HCT116 (cell line): Measurements from ENCODE around the gene FOXF2. TPM values are rescaled to one million over a fixed set of nuclear protein-coding genes. Genes with fewer than 3 reads are reported as not detected.

Experiments used
- ATAC-seq: fragments of 200-7000 bp; cut with Tn5 transposase; 2 replicates; pipeline ENCODE4 v1.9.1; 2020; ENCODE audit warnings: mild to moderate bottlenecking, moderate library complexity
- BruUV-seq: library from RNA; stranded (reverse); fragments of 400-500 nt; replicated peaks from 2 replicates; lab custom pipeline; 2021; lab: Mats Ljungman, UMichigan
- CTCF ChIA-PET: fragments of 300-600 bp; sonication (Branson Sonifier 250); formaldehyde crosslinking; loops from one replicate; lab custom pipeline; 2021; ENCODE audit warnings: antibody characterized with exemption; lab: Charles Lee
- POLR2A ChIA-PET: fragments of 300-600, 350-600 bp; sonication (Branson Sonifier 250); formaldehyde crosslinking; loops from one replicate; lab custom pipeline; 2021; ENCODE audit warnings: antibody characterized with exemption; lab: Charles Lee
- RAD21 ChIA-PET, 2 experiments: fragments of 300-600 bp; sonication (Branson Sonifier 250); formaldehyde crosslinking; loops; one replicate each; lab custom pipeline; 2023; ENCODE audit warnings: low total read pairs in 2 of 2; ENCODE audit not compliant: uncharacterized antibody in 2 of 2, unreplicated experiment in 2 of 2, low non-redundant PET in 1 of 2; lab: Charles Lee
- DNase-seq: peaks from one replicate; pipeline ENCODE4 v3.0.0-alpha.2; 2010; ENCODE audit warnings: low read depth, low spot score
- H2AFZ ChIP-seq: fragments of 200-600 bp; shearing (Covaris generic), sonication (generic); 2 replicates; pipeline ENCODE4 v1.6.1; 2017; ENCODE audit warnings: low read depth, mixed run types, mixed read lengths, antibody characterized with exemption, low read length; ENCODE audit not compliant: poor library complexity, severe bottlenecking
- H3K27ac ChIP-seq: 2 replicates; pipeline ENCODE4 v1.5.1; 2012; ENCODE audit warnings: low read depth, low read length
- H3K27me3 ChIP-seq: fragments of 200-600 bp; sonication (generic); 2 replicates; pipeline ENCODE4 v1.6.1; 2016; ENCODE audit warnings: mixed run types, low read length, mixed read lengths; ENCODE audit not compliant: insufficient read depth
- H3K36me3 ChIP-seq, 2 experiments: fragments of 200-500 bp in 1 of 2; fragments of 200-600 bp in 1 of 2; sonication (Bioruptor generic) in 1 of 2; sonication (generic) in 1 of 2; 2 replicates each; pipeline versions ENCODE4 v1.5.1 to v1.6.1; 2014 to 2016; ENCODE audit warnings: low read length in 2 of 2, inconsistent platforms in 1 of 2, mixed read lengths in 1 of 2, mixed run types in 1 of 2; ENCODE audit not compliant: insufficient read depth in 2 of 2, control insufficient read depth in 1 of 2
- H3K4me1 ChIP-seq, 2 experiments: fragments of 200-600 bp in 1 of 2; sonication (generic) in 1 of 2; 2 replicates each; pipeline versions ENCODE4 v1.5.1 to v1.6.1; 2012 to 2017; ENCODE audit warnings: low read length in 2 of 2, inconsistent platforms in 1 of 2, mild to moderate bottlenecking in 1 of 2, mixed read lengths in 1 of 2, mixed run types in 1 of 2, moderate library complexity in 1 of 2; ENCODE audit not compliant: insufficient read depth in 2 of 2, control insufficient read depth in 1 of 2
- H3K4me2 ChIP-seq: fragments of 200-600 bp; sonication (generic); 2 replicates; pipeline ENCODE4 v1.6.1; 2017; ENCODE audit warnings: mixed run types, low read length, mixed read lengths
- H3K4me3 ChIP-seq, 2 experiments: fragments of 200-600 bp in 1 of 2; sonication (generic) in 1 of 2; replicated peaks in 1 of 2; 2 replicates each; pipeline ENCODE4 v1.5.1; 2011 to 2016; ENCODE audit warnings: low read length in 2 of 2, control low read depth in 1 of 2, low read depth in 1 of 2, mild to moderate bottlenecking in 1 of 2, mixed read lengths in 1 of 2, mixed run types in 1 of 2
- H3K79me2 ChIP-seq: fragments of 200-600 bp; sonication (generic); 2 replicates; pipeline ENCODE4 v1.6.1; 2017; ENCODE audit warnings: mild to moderate bottlenecking, mixed run types, low read length, moderate library complexity, mixed read lengths; ENCODE audit not compliant: insufficient read depth
- H3K9ac ChIP-seq: fragments of 200-600 bp; sonication (generic); 2 replicates; pipeline ENCODE4 v1.6.1; 2016; ENCODE audit warnings: low read length, mixed read lengths
- H3K9me2 ChIP-seq: fragments of 200-600 bp; sonication (generic), shearing (Covaris generic); 2 replicates; pipeline ENCODE4 v1.6.1; 2017; ENCODE audit warnings: mixed run types, mild to moderate bottlenecking, moderate library complexity; ENCODE audit not compliant: insufficient read depth
- H3K9me3 ChIP-seq, 2 experiments: fragments of 200-500 bp in 1 of 2; fragments of 200-600 bp in 1 of 2; sonication (Bioruptor generic) in 1 of 2; sonication (generic) in 1 of 2; 2 replicates each; pipeline ENCODE4 v1.6.1; 2014 to 2017; ENCODE audit warnings: low read length in 2 of 2, mixed read lengths in 2 of 2, inconsistent platforms in 1 of 2, low read depth in 1 of 2, mild to moderate bottlenecking in 1 of 2, mixed run types in 1 of 2, moderate library complexity in 1 of 2; ENCODE audit not compliant: control insufficient read depth in 1 of 2, insufficient read depth in 1 of 2
- H4K20me1 ChIP-seq: fragments of 200-600 bp; sonication (generic), shearing (Covaris generic); 2 replicates; pipeline ENCODE4 v1.6.1; 2017; ENCODE audit warnings: mixed run types, mild to moderate bottlenecking, moderate library complexity; ENCODE audit not compliant: insufficient read depth
- CBX3 ChIP-seq: IDR thresholded peaks from 2 replicates; pipeline ENCODE4 v1.6.1; 2012; ENCODE audit warnings: low read depth
- CEBPB ChIP-seq: IDR thresholded peaks from 2 replicates; pipeline ENCODE4 v1.6.1; 2012; ENCODE audit warnings: low read depth
- CTCF ChIP-seq, 3 experiments: fragments of 200-600 bp in 1 of 3; sonication (generic) in 1 of 3; IDR thresholded peaks in 2 of 3; conservative IDR thresholded peaks in 1 of 3; 2 replicates each; pipeline ENCODE4 v1.5.1; 2012 to 2017; ENCODE audit warnings: low read depth in 2 of 3, low read length in 2 of 3, antibody characterized with exemption in 1 of 3, borderline replicate concordance in 1 of 3, control low read depth in 1 of 3, mild to moderate bottlenecking in 1 of 3, mixed read lengths in 1 of 3, mixed run types in 1 of 3, moderate library complexity in 1 of 3; ENCODE audit not compliant: insufficient read depth in 1 of 3
- ELF1 ChIP-seq: IDR thresholded peaks from 2 replicates; pipeline ENCODE4 v1.6.1; 2012; ENCODE audit warnings: low read depth, borderline replicate concordance
- EZH2 ChIP-seq: fragments of 200-600 bp; sonication (generic); IDR thresholded peaks from 2 replicates; pipeline ENCODE4 v1.6.1; 2017; ENCODE audit warnings: antibody characterized with exemption, mixed run types
- MAX ChIP-seq: IDR thresholded peaks from 2 replicates; pipeline ENCODE4 v1.6.1; 2012
- POLR2AphosphoS5 ChIP-seq: IDR thresholded peaks from 2 replicates; pipeline ENCODE4 v1.6.1; 2011; ENCODE audit warnings: mild to moderate bottlenecking, low read depth, low read length, moderate library complexity
- RAD21 ChIP-seq: IDR thresholded peaks from 2 replicates; pipeline ENCODE4 v1.6.1; 2012; ENCODE audit warnings: low read depth, mild to moderate bottlenecking
- REST ChIP-seq: IDR thresholded peaks from 2 replicates; pipeline ENCODE4 v1.6.1; 2012; ENCODE audit warnings: low read depth
- SIN3A ChIP-seq: IDR thresholded peaks from 2 replicates; pipeline ENCODE4 v1.6.1; 2012; ENCODE audit warnings: low read depth
- SP1 ChIP-seq: IDR thresholded peaks from 2 replicates; pipeline ENCODE4 v1.6.1; 2012; ENCODE audit warnings: low read depth
- SRF ChIP-seq: IDR thresholded peaks from 2 replicates; pipeline ENCODE4 v1.6.1; 2012; ENCODE audit warnings: low read depth
- ZNF274 ChIP-seq: fragments of 200-500 bp; sonication (Bioruptor generic); IDR thresholded peaks from 2 replicates; pipeline ENCODE4 v1.6.1; 2014; ENCODE audit warnings: mild to moderate bottlenecking, low read depth, low read length, inconsistent platforms
- intact Hi-C: fragments of 100-400 bp; cut with micrococcal nuclease; formaldehyde crosslinking; loops from 2 replicates; pipeline ENCODE4 v1.10.0; 2022
- total RNA-seq: library from RNA; stranded (reverse); gene quantifications from one replicate; pipeline ENCODE4 v1.2.1, GENCODE V29; 2021; ENCODE audit not compliant: unreplicated experiment

The FOXF2 gene
- total RNA-seq, 1 experiment from 2014 or later: not detected

- Histone ChIP-seq H2AFZ (no peak overlapping the region), H3K9me2 (no peaks in the 10 kb centered on the region), H3K79me2 (no peaks in the 10 kb centered on the region), H3K27me3 (no peaks in the 10 kb centered on the region), H3K4me1 (0 out of 4 replicates have a peak, but pooled peaks cover 0 to 3% of the 10 kb centered on the region in 2 experiments), H3K9me3 (no peaks in the 10 kb centered on the region), H3K36me3 (no peaks in the 10 kb centered on the region), H3K4me2 (no peak overlapping the region), H3K27ac (no peak overlapping the region), H4K20me1 (no peaks in the 10 kb centered on the region), H3K4me3 (no peak overlapping the region), H3K9ac (no peak overlapping the region)
- intact Hi-C loops: no loop called here
- POLR2A ChIA-PET: no interaction called here
- no peak for ATAC-seq
- RAD21 ChIA-PET: no interaction called here
- no TSS peak for BruUV-seq
- CTCF ChIA-PET: no interaction called here
- no peak for DNase-seq
- TF ChIP-seq SP1: no peak
- no peak for TF ChIP-seq EZH2
- TF ChIP-seq CBX3: no peak
- no peak for TF ChIP-seq SRF
- TF ChIP-seq RAD21: no peak
Observed at GRCh38 chr6:1394514-1395463, 5.4 kb downstream of the FOXF2 start.

- Histone ChIP-seq H3K4me2 (no peak overlapping the region), H2AFZ (no peak overlapping the region), H3K9me2 (no peaks in the 10 kb centered on the region), H3K79me2 (no peaks in the 10 kb centered on the region), H3K9ac (no peak overlapping the region), H3K4me1 (0 out of 4 replicates have a peak, but pooled peaks cover 0 to 3% of the 10 kb centered on the region in 2 experiments), H3K4me3 (no peak overlapping the region), H3K27ac (no peak overlapping the region), H4K20me1 (no peaks in the 10 kb centered on the region), H3K36me3 (no peaks in the 10 kb centered on the region), H3K27me3 (no peaks in the 10 kb centered on the region), H3K9me3 (no peaks in the 10 kb centered on the region)
- DNase-seq (no peak), ATAC-seq (no peak)
- POLR2A ChIA-PET: no interaction called here
- intact Hi-C loops: no loop called here
- RAD21 ChIA-PET: no interaction called here
- no TSS peak for BruUV-seq
- CTCF ChIA-PET: no interaction called here
- TF ChIP-seq SP1 (no peak), MAX (no peak), ZNF274 (no peak), RAD21 (no peak), REST (no peak), CEBPB (no peak), SRF (no peak), CTCF (IDR thresholded peaks at IDR 0.05 in 2 of 3, conservative IDR thresholded peaks at IDR 0.05 in 1 of 3; ENCODE audit: borderline replicate concordance in 1 of 3, insufficient read depth in 1 of 3, low read depth in 2 of 3, low read length in 2 of 3) (no peak), CBX3 (no peak), POLR2AphosphoS5 (no peak), EZH2 (no peak), ELF1 (no peak), SIN3A (no peak)
Observed at GRCh38 chr6:1395506-1395905, 6.1 kb downstream of the FOXF2 start.
